ENCODE results near the gene H1-8.

The H1-8 gene

DNA sequence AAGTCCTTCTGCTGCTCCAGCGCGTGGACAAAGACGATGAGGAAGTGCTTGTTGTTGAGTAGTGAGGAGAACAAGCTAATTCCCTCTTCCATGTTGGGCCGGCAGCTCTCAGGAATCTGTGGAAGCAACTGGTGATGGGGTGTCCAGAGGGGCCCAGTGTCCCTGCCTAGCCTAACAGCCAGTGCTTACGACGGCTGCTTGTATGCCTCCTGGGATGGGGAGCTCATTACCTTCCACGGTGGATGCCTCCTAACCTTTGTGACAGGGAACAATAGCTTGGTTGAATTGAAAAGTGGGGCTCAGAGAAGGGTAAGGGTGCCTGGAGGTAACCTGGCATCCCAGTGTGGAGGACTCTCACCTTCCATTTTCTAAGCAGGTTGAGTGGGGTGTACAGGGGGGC, 22.9 kb downstream of the H1-8 start:
- no peak overlapping the region for H2BK5ac ChIP-seq (ENCODE audit: low read depth, low read length, poor library complexity)
- H3K79me2 ChIP-seq (ENCODE audit: control insufficient read depth, insufficient read depth, low read length, poor library complexity) = no peaks in the 10 kb centered on the region
- no peak overlapping the region for H2AK5ac ChIP-seq (ENCODE audit: low read length)
- H4K8ac ChIP-seq (ENCODE audit: low read depth, low read length) = no peak overlapping the region
- no peak overlapping the region for H4K91ac ChIP-seq (ENCODE audit: low read depth, low read length)
- no peak overlapping the region for H2AFZ ChIP-seq (ENCODE audit: insufficient read depth, low read length, poor library complexity)
- no peak overlapping the region for H3K4me2 ChIP-seq (ENCODE audit: low read length)
- WGBS (ENCODE audit: extremely low coverage, insufficient coverage, insufficient read length) = no CpG with 5 or more reads among the region's 7 CpGs
- H3K4me3 ChIP-seq (ENCODE audit: low read depth, low read length) = no peak overlapping the region
- DNase-seq = no peak
- H2BK120ac ChIP-seq (ENCODE audit: insufficient read depth, low read length, poor library complexity) = peak overlapping the region; percentile 24
- H3K23ac ChIP-seq (ENCODE audit: low read length) = no peak overlapping the region
- peaks cover 14 to 17% of the 10 kb centered on the region in 2 experiments for H3K4me1 ChIP-seq (ENCODE audit: control insufficient read depth in 1 of 2, insufficient read depth in 2 of 2, low read length in 2 of 2)
- H3K36me3 ChIP-seq (ENCODE audit: control insufficient read depth in 1 of 2, insufficient read depth in 2 of 2, low read length in 2 of 2) = peaks cover 80 to 84% of the 10 kb centered on the region in 2 experiments
- peaks cover 14% of the 10 kb centered on the region for H3K79me1 ChIP-seq (ENCODE audit: low read length)
- no peak overlapping the region for H3K9ac ChIP-seq (ENCODE audit: low read length)
- no peak overlapping the region for H3K18ac ChIP-seq (ENCODE audit: low read length)
- H3K14ac ChIP-seq (ENCODE audit: low read length) = no peak overlapping the region
- peak overlapping the region; percentile 40 for H3K27ac ChIP-seq (ENCODE audit: low read depth, low read length)
- H2BK12ac ChIP-seq (ENCODE audit: low read length) = no peak overlapping the region
- no peak overlapping the region for H4K12ac ChIP-seq (ENCODE audit: low read depth, low read length)
- no peaks in the 10 kb centered on the region for H3K27me3 ChIP-seq (ENCODE audit: insufficient read depth, low read length)
- H3K4ac ChIP-seq (ENCODE audit: low read depth, low read length) = no peak overlapping the region
- H3K9me3 ChIP-seq (ENCODE audit: insufficient read depth, low read depth, low read length) = no peaks in the 10 kb centered on the region

- Histone ChIP-seq H4K91ac (ENCODE audit: low read depth, low read length) (peak overlapping the region; percentile 10), H3K18ac (ENCODE audit: low read length) (peak overlapping the region; percentile 21), H2BK5ac (ENCODE audit: low read depth, low read length, poor library complexity) (no peak overlapping the region), H2BK12ac (ENCODE audit: low read length) (no peak overlapping the region), H3K79me2 (ENCODE audit: control insufficient read depth, insufficient read depth, low read length, poor library complexity) (no peaks in the 10 kb centered on the region), H3K9ac (ENCODE audit: low read length) (no peak overlapping the region), H3K14ac (ENCODE audit: low read length) (no peak overlapping the region), H3K27me3 (ENCODE audit: insufficient read depth, low read length) (no peaks in the 10 kb centered on the region), H3K9me3 (ENCODE audit: insufficient read depth, low read depth, low read length) (no peaks in the 10 kb centered on the region), H3K27ac (ENCODE audit: low read depth, low read length) (no peak overlapping the region), H2AK5ac (ENCODE audit: low read length) (no peak overlapping the region), H3K79me1 (ENCODE audit: low read length) (peaks cover 12% of the 10 kb centered on the region), H3K4me2 (ENCODE audit: low read length) (no peak overlapping the region), H3K36me3 (ENCODE audit: control insufficient read depth in 1 of 2, insufficient read depth in 2 of 2, low read length in 2 of 2) (peaks cover 83 to 85% of the 10 kb centered on the region in 2 experiments), H4K12ac (ENCODE audit: low read depth, low read length) (no peak overlapping the region), H3K4me3 (ENCODE audit: low read depth, low read length) (no peak overlapping the region), H2AFZ (ENCODE audit: insufficient read depth, low read length, poor library complexity) (no peak overlapping the region), H3K4me1 (ENCODE audit: control insufficient read depth in 1 of 2, insufficient read depth in 2 of 2, low read length in 2 of 2) (peaks cover 12 to 14% of the 10 kb centered on the region in 2 experiments), H2BK120ac (ENCODE audit: insufficient read depth, low read length, poor library complexity) (no peak overlapping the region), H3K4ac (ENCODE audit: low read depth, low read length) (no peak overlapping the region), H4K8ac (ENCODE audit: low read depth, low read length) (peak overlapping the region; percentile 5), H3K23ac (ENCODE audit: low read length) (no peak overlapping the region)
- WGBS (ENCODE audit: extremely low coverage, insufficient coverage, insufficient read length) = no CpG with 5 or more reads among the region's 18 CpGs
- DNase-seq = no peak
These were observed 24.3 kb downstream of the H1-8 start for GRCh38 chr3:129567176-129567705.

DNA sequence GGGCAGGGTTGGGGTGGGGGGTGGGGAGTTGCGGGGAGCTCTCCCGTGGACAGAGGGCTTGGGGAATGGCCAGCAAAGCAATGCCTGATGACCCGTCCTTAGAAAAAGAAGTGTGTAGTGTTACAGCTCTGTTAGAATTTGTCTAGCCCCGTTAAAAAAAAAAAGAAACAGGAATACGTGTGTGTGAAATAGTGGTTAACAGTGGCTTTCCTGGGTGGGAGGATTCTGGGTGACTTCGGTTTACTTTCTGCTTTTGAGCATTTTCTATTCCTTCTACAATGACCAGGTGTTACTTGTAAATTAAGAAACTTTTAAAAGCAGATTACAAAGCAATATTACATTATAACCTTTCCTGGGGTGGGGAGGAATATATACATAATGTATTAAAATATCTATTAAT, 25.0 kb downstream of the H1-8 start:
- H3K4me1 ChIP-seq (ENCODE audit: control insufficient read depth in 1 of 2, insufficient read depth in 2 of 2, low read length in 2 of 2) = peaks cover 12 to 14% of the 10 kb centered on the region in 2 experiments
- no CpG with 5 or more reads among the region's 6 CpGs for WGBS (ENCODE audit: extremely low coverage, insufficient coverage, insufficient read length)
- no peak overlapping the region for H3K23ac ChIP-seq (ENCODE audit: low read length)
- no peak overlapping the region for H3K9ac ChIP-seq (ENCODE audit: low read length)
- H3K4me2 ChIP-seq (ENCODE audit: low read length) = no peak overlapping the region
- H4K12ac ChIP-seq (ENCODE audit: low read depth, low read length) = no peak overlapping the region
- H3K36me3 ChIP-seq (ENCODE audit: control insufficient read depth in 1 of 2, insufficient read depth in 2 of 2, low read length in 2 of 2) = peaks cover 83 to 86% of the 10 kb centered on the region in 2 experiments
- H3K4ac ChIP-seq (ENCODE audit: low read depth, low read length) = no peak overlapping the region
- no peak overlapping the region for H3K4me3 ChIP-seq (ENCODE audit: low read depth, low read length)
- no peak overlapping the region for H4K91ac ChIP-seq (ENCODE audit: low read depth, low read length)
- H3K9me3 ChIP-seq (ENCODE audit: insufficient read depth, low read depth, low read length) = no peaks in the 10 kb centered on the region
- no peak overlapping the region for H4K8ac ChIP-seq (ENCODE audit: low read depth, low read length)
- H2BK120ac ChIP-seq (ENCODE audit: insufficient read depth, low read length, poor library complexity) = no peak overlapping the region
- H2AFZ ChIP-seq (ENCODE audit: insufficient read depth, low read length, poor library complexity) = no peak overlapping the region
- H3K79me1 ChIP-seq (ENCODE audit: low read length) = peaks cover 14% of the 10 kb centered on the region
- H2BK12ac ChIP-seq (ENCODE audit: low read length) = no peak overlapping the region
- H3K14ac ChIP-seq (ENCODE audit: low read length) = no peak overlapping the region
- no peak for DNase-seq
- no peak overlapping the region for H2AK5ac ChIP-seq (ENCODE audit: low read length)
- H3K27ac ChIP-seq (ENCODE audit: low read depth, low read length) = no peak overlapping the region
- H3K18ac ChIP-seq (ENCODE audit: low read length) = no peak overlapping the region
- no peaks in the 10 kb centered on the region for H3K79me2 ChIP-seq (ENCODE audit: control insufficient read depth, insufficient read depth, low read length, poor library complexity)
- no peaks in the 10 kb centered on the region for H3K27me3 ChIP-seq (ENCODE audit: insufficient read depth, low read length)
- H2BK5ac ChIP-seq (ENCODE audit: low read depth, low read length, poor library complexity) = no peak overlapping the region

- Histone ChIP-seq H4K12ac (ENCODE audit: low read depth, low read length) (no peak overlapping the region), H3K36me3 (ENCODE audit: control insufficient read depth in 1 of 2, insufficient read depth in 2 of 2, low read length in 2 of 2) (peaks cover 85 to 87% of the 10 kb centered on the region in 2 experiments), H4K91ac (ENCODE audit: low read depth, low read length) (peak overlapping the region; percentile 28), H3K14ac (ENCODE audit: low read length) (no peak overlapping the region), H3K4me3 (ENCODE audit: low read depth, low read length) (no peak overlapping the region), H3K79me2 (ENCODE audit: control insufficient read depth, insufficient read depth, low read length, poor library complexity) (no peaks in the 10 kb centered on the region), H4K8ac (ENCODE audit: low read depth, low read length) (no peak overlapping the region), H3K23ac (ENCODE audit: low read length) (no peak overlapping the region), H3K4me1 (ENCODE audit: control insufficient read depth in 1 of 2, insufficient read depth in 2 of 2, low read length in 2 of 2) (peaks cover 7 to 9% of the 10 kb centered on the region in 2 experiments), H2BK12ac (ENCODE audit: low read length) (no peak overlapping the region), H3K9me3 (ENCODE audit: insufficient read depth, low read depth, low read length) (no peaks in the 10 kb centered on the region), H3K9ac (ENCODE audit: low read length) (no peak overlapping the region), H2AFZ (ENCODE audit: insufficient read depth, low read length, poor library complexity) (no peak overlapping the region), H3K18ac (ENCODE audit: low read length) (no peak overlapping the region), H3K4me2 (ENCODE audit: low read length) (no peak overlapping the region), H3K27ac (ENCODE audit: low read depth, low read length) (no peak overlapping the region), H2BK120ac (ENCODE audit: insufficient read depth, low read length, poor library complexity) (peak overlapping the region; percentile 3), H3K27me3 (ENCODE audit: insufficient read depth, low read length) (no peaks in the 10 kb centered on the region), H2AK5ac (ENCODE audit: low read length) (no peak overlapping the region), H3K4ac (ENCODE audit: low read depth, low read length) (no peak overlapping the region), H2BK5ac (ENCODE audit: low read depth, low read length, poor library complexity) (no peak overlapping the region), H3K79me1 (ENCODE audit: low read length) (peaks cover 10% of the 10 kb centered on the region)
- no peak for DNase-seq
- WGBS (ENCODE audit: extremely low coverage, insufficient coverage, insufficient read length) = no CpG with 5 or more reads among the region's 7 CpGs
These were observed 26.9 kb downstream of the H1-8 start for GRCh38 chr3:129569856-129570255.
